Ovary (tissue), 3 donors: ENCODE results near the gene PRELID1.

Experiments
- EP300 ChIP-seq: sonication (generic); formaldehyde crosslinking; IDR thresholded peaks from one replicate; pipeline ENCODE4 v1.6.1; 2017; ENCODE audit warnings: antibody characterized with exemption
- POLR2A ChIP-seq: fragments of 450-650 bp; IDR thresholded peaks from one replicate; pipeline ENCODE4 v1.6.1; 2017; ENCODE audit warnings: antibody characterized with exemption, mild to moderate bottlenecking, moderate library complexity
- TF ChIP-seq, protein P1 (sequence below), 3 donors: fragments of 450-650 bp in 2 of 3; fragments of 200-600 bp in 1 of 3; IDR thresholded peaks; one replicate each; pipeline versions ENCODE4 v1.5.1 to v1.8.0; 2016 to 2022; ENCODE audit warnings: antibody characterized with exemption in 3 of 3, mild to moderate bottlenecking in 1 of 3
- donor health status: DM: no; HTN: no; CAD: no.

DNA sequence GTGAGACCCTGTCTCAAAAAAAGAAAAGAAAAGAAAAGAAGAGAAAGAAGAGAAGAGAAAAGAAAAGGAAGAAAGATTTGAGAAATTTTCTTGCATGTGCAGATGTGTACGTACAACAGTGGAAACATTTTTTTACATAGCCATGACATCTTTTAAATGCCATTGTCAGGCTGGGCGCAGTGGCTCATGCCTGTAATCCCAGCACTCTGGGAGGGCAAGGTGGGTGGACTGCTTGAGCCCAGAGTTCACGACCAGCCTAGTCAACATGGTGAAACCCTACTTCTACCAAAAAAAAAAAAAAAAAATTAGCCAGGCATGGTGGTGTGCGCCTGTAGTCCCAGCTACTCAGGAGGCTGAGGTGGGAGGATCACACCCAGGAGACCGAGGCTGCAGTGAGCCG, 41.3 kb downstream of the PRELID1 start:
- TF ChIP-seq, protein P1, sequence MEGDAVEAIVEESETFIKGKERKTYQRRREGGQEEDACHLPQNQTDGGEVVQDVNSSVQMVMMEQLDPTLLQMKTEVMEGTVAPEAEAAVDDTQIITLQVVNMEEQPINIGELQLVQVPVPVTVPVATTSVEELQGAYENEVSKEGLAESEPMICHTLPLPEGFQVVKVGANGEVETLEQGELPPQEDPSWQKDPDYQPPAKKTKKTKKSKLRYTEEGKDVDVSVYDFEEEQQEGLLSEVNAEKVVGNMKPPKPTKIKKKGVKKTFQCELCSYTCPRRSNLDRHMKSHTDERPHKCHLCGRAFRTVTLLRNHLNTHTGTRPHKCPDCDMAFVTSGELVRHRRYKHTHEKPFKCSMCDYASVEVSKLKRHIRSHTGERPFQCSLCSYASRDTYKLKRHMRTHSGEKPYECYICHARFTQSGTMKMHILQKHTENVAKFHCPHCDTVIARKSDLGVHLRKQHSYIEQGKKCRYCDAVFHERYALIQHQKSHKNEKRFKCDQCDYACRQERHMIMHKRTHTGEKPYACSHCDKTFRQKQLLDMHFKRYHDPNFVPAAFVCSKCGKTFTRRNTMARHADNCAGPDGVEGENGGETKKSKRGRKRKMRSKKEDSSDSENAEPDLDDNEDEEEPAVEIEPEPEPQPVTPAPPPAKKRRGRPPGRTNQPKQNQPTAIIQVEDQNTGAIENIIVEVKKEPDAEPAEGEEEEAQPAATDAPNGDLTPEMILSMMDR (IDR thresholded peaks at IDR 0.05) = no peak
- TF ChIP-seq EP300 (no peak), POLR2A (no peak)
